HEK293T (cell line): ENCODE results near the gene PABPN1.

Experiments used
- BHLHE40 ChIP-seq: fragments of 450-650 bp; IDR thresholded peaks from 2 replicates; pipeline ENCODE4 v1.6.1; 2016; ENCODE audit warnings: mild to moderate bottlenecking, moderate library complexity, borderline replicate concordance
- CTBP1 ChIP-seq: fragments of 450-650 bp; IDR thresholded peaks from 2 replicates; pipeline ENCODE4 v1.6.1; 2016; ENCODE audit warnings: borderline replicate concordance
- ELF4 ChIP-seq: fragments of 450-650 bp; IDR thresholded peaks from 2 replicates; pipeline ENCODE4 v1.6.1; 2017; ENCODE audit warnings: antibody characterized with exemption
- FOXA1 ChIP-seq: fragments of 450-650 bp; IDR thresholded peaks from 2 replicates; pipeline ENCODE4 v1.6.1; 2016; ENCODE audit warnings: mild to moderate bottlenecking
- FOXK2 ChIP-seq: fragments of 450-650 bp; IDR thresholded peaks from 2 replicates; pipeline ENCODE4 v1.6.1; 2016; ENCODE audit warnings: mild to moderate bottlenecking
- FOXM1 ChIP-seq: fragments of 450-650 bp; IDR thresholded peaks from 2 replicates; pipeline ENCODE4 v1.6.1; 2017; ENCODE audit warnings: mild to moderate bottlenecking, borderline replicate concordance
- HDGF ChIP-seq: fragments of 450-650 bp; IDR thresholded peaks from 2 replicates; pipeline ENCODE4 v1.6.1; 2017; ENCODE audit warnings: antibody characterized with exemption, borderline replicate concordance
- L3MBTL2 ChIP-seq: fragments of 450-650 bp; conservative IDR thresholded peaks from 2 replicates; pipeline ENCODE4 v1.6.1; 2016; ENCODE audit warnings: mild to moderate bottlenecking
- NFRKB ChIP-seq: fragments of 450-650 bp; IDR thresholded peaks from 2 replicates; pipeline ENCODE4 v1.6.1; 2016; ENCODE audit warnings: mild to moderate bottlenecking, moderate library complexity
- SP1 ChIP-seq: fragments of 450-650 bp; IDR thresholded peaks from 2 replicates; pipeline ENCODE4 v1.6.1; 2017
- SUZ12 ChIP-seq: fragments of 450-650 bp; IDR thresholded peaks from 2 replicates; pipeline ENCODE4 v1.6.1; 2016; ENCODE audit warnings: mild to moderate bottlenecking
- TARDBP ChIP-seq: fragments of 450-650 bp; IDR thresholded peaks from 2 replicates; pipeline ENCODE4 v1.6.1; 2016
- ZNF384 ChIP-seq: fragments of 450-650 bp; IDR thresholded peaks from 2 replicates; pipeline ENCODE4 v1.6.1; 2016
- TF ChIP-seq, protein P1 (sequence below): fragments of 450-650 bp; IDR thresholded peaks from 2 replicates; pipeline ENCODE4 v1.6.1; 2016

DNA sequence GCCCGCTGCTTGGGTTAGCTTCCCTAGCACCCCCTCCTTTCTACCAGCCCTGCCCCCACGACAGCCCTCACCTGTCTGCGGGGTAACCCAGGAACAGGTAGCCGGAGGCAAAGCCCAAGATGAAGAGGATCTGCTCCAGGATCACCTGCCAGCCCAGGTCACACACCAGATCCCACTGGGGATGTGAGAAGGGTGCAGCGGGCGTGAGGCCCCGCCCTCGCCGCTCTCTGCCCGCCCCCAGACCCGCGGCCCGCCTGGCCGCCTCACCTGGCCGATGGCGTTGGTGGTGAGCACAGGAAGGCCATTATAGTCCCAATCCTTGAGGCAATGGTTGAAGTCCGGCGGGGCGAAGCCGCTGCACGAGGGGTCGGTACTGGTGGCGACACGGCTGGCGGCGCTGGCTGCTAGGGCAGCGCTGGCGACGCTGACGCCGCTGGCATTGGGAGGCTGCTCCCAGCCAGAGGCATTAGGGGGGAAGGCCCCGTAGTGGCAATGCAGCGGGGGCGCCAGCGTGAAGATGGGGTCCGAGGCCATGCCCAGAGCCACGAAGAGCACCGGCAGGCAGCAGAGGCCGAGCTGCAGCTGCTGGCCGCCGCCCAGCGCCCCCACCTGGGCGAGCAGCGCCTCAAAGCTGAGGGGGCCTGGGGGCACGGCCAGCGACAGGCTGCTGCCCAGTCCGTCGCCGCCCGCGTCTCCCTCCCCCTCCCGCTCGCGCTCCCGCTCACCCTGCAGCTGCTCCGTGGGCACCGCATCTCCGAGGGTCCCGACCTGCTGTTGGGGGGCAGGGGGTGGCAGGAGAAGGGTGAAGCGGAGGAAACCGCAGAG lies 30.6 kb downstream of the PABPN1 start:
- TF ChIP-seq SP1 (no peak), ZNF384 (no peak), L3MBTL2 (no peak), FOXA1 (no peak), BHLHE40 (no peak), NFRKB (no peak), SUZ12 (no peak), TARDBP (no peak), FOXM1 (no peak), FOXK2 (no peak), CTBP1 (no peak), HDGF (no peak), ELF4 (no peak)
- TF ChIP-seq, protein P1, sequence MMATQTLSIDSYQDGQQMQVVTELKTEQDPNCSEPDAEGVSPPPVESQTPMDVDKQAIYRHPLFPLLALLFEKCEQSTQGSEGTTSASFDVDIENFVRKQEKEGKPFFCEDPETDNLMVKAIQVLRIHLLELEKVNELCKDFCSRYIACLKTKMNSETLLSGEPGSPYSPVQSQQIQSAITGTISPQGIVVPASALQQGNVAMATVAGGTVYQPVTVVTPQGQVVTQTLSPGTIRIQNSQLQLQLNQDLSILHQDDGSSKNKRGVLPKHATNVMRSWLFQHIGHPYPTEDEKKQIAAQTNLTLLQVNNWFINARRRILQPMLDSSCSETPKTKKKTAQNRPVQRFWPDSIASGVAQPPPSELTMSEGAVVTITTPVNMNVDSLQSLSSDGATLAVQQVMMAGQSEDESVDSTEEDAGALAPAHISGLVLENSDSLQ = no peak
